Progenitor cell of endocrine pancreas (in vitro differentiated cells): ENCODE results near the gene GRAMD1B. TPM values are rescaled to one million over a fixed set of nuclear protein-coding genes. Genes with fewer than 3 reads are reported as not detected.

Source experiments
- DNase-seq: peaks from one replicate; pipeline ENCODE4 v3.0.0; 2021; ENCODE audit warnings: low spot score; ENCODE audit not compliant: unreplicated experiment
- H3K27ac Mint-ChIP-seq: 2 replicates; pipeline ENCODE4 v1.8.0; 2021; ENCODE audit warnings: mild to moderate bottlenecking, moderate library complexity, mixed read lengths
- H3K27me3 Mint-ChIP-seq: 2 replicates; pipeline ENCODE4 v1.8.0; 2021; ENCODE audit warnings: mixed read lengths
- H3K36me3 Mint-ChIP-seq: 2 replicates; pipeline ENCODE4 v1.8.0; 2022; ENCODE audit warnings: mixed read lengths; ENCODE audit not compliant: insufficient read depth
- H3K4me1 Mint-ChIP-seq: 2 replicates; pipeline ENCODE4 v1.8.0; 2021; ENCODE audit warnings: low read depth, mixed read lengths
- H3K4me3 Mint-ChIP-seq: 2 replicates; pipeline ENCODE4 v1.8.0; 2021; ENCODE audit warnings: low read depth, mild to moderate bottlenecking, moderate library complexity, mixed read lengths
- H3K9me3 Mint-ChIP-seq: 2 replicates; pipeline ENCODE4 v1.8.0; 2021; ENCODE audit warnings: low read depth, mixed read lengths
- CTCF ChIP-seq: fragments of 200-600 bp; sonication (generic); IDR thresholded peaks from one replicate; pipeline ENCODE4 v1.5.0; 2021; ENCODE audit warnings: antibody characterized with exemption, mild to moderate bottlenecking; ENCODE audit not compliant: unreplicated experiment
- total RNA-seq: library from RNA; stranded (reverse); gene quantifications from 2 replicates; pipeline ENCODE4 v1.2.1, GENCODE V29; 2021

The GRAMD1B gene
- total RNA-seq, 1 donor from 2014 or later, result 4.5 TPM

GRCh38 chr11:123449436-123449835 is 19.4 kb downstream of the GRAMD1B start:
- Mint-ChIP-seq H3K27ac (no peak overlapping the region), H3K4me1 (no peaks in the 10 kb centered on the region), H3K4me3 (no peak overlapping the region), H3K9me3 (no peaks in the 10 kb centered on the region), H3K27me3 (peaks cover 5% of the 10 kb centered on the region), H3K36me3 (no peaks in the 10 kb centered on the region)
- no peak for DNase-seq
- no peak for TF ChIP-seq CTCF

GRCh38 chr11:123450623-123451022 is 20.6 kb downstream of the GRAMD1B start:
- TF ChIP-seq CTCF, result no peak
- Mint-ChIP-seq H3K4me3 (no peak overlapping the region), H3K27ac (no peak overlapping the region), H3K36me3 (no peaks in the 10 kb centered on the region), H3K27me3 (peaks cover 5% of the 10 kb centered on the region), H3K4me1 (no peaks in the 10 kb centered on the region), H3K9me3 (no peaks in the 10 kb centered on the region)
- DNase-seq, result no peak

GRCh38 chr11:123451183-123451781 is 21.2 kb downstream of the GRAMD1B start:
- DNase-seq, result no peak

GRCh38 chr11:123452794-123453193 is 22.7 kb downstream of the GRAMD1B start:
- no peak for TF ChIP-seq CTCF
- Mint-ChIP-seq H3K36me3 (no peaks in the 10 kb centered on the region), H3K9me3 (no peaks in the 10 kb centered on the region), H3K27ac (no peak overlapping the region), H3K27me3 (peaks cover 5% of the 10 kb centered on the region), H3K4me3 (no peak overlapping the region), H3K4me1 (no peaks in the 10 kb centered on the region)
- DNase-seq, result no peak

More at GRCh38 chr11:123451183-123451781, 21.2 kb downstream of the GRAMD1B start:
- TF ChIP-seq CTCF, result no peak
- Mint-ChIP-seq H3K4me1 (no peaks in the 10 kb centered on the region), H3K27me3 (peaks cover 5% of the 10 kb centered on the region), H3K4me3 (no peak overlapping the region), H3K27ac (no peak overlapping the region), H3K9me3 (no peaks in the 10 kb centered on the region), H3K36me3 (no peaks in the 10 kb centered on the region)

- H3K4me3 Mint-ChIP-seq, result no peak overlapping the region
- no peak for TF ChIP-seq CTCF
- H3K4me1 Mint-ChIP-seq, result no peaks in the 10 kb centered on the region
- H3K9me3 Mint-ChIP-seq, result no peaks in the 10 kb centered on the region
- no peak for DNase-seq
- no peaks in the 10 kb centered on the region for H3K36me3 Mint-ChIP-seq
- H3K27ac Mint-ChIP-seq, result no peak overlapping the region
- H3K27me3 Mint-ChIP-seq, result no peaks in the 10 kb centered on the region
Observed at GRCh38 chr11:123454060-123454651, 24.1 kb downstream of the GRAMD1B start.
